ENCODE results near the gene MOGAT2. TPM values are rescaled to one million over a fixed set of nuclear protein-coding genes. Genes with fewer than 3 reads are reported as not detected.

MOGAT2 gene
- total and polyA plus RNA-seq, 2 of the 13 experiments (the other 11 are each of a cell fraction or from before 2014, with no cell fraction given): 27.2 to 27.8 TPM

GRCh38 chr11:75706260-75706729 is 11.3 kb upstream of the MOGAT2 start (continued):
- TF ChIP-seq KDM5B (CRISPR knock-in tag; IDR thresholded peaks at IDR 0.05; ENCODE audit: borderline replicate concordance) (peak; percentile 76; the same call in 1 of the 2 replicates), ZNF558 (CRISPR knock-in tag; IDR thresholded peaks at IDR 0.05; ENCODE audit: borderline replicate concordance) (no peak), NAIF1 (CRISPR knock-in tag; IDR thresholded peaks at IDR 0.05; ENCODE audit: borderline replicate concordance) (no peak), ZSCAN5A (CRISPR knock-in tag; IDR thresholded peaks at IDR 0.05; ENCODE audit: borderline replicate concordance) (no peak), ZNF101 (CRISPR knock-in tag; IDR thresholded peaks at IDR 0.05; ENCODE audit: borderline replicate concordance, low read depth) (no peak), RORA (CRISPR knock-in tag; IDR thresholded peaks at IDR 0.05) (no peak), BATF2 (CRISPR knock-in tag; IDR thresholded peaks at IDR 0.05) (no peak), ZNF646 (CRISPR knock-in tag; IDR thresholded peaks at IDR 0.05) (no peak), KLF16 (CRISPR knock-in tag; IDR thresholded peaks at IDR 0.05) (no peak), ZNF124 (CRISPR knock-in tag; IDR thresholded peaks at IDR 0.05) (no peak), SRF (IDR thresholded peaks at IDR 0.05; ENCODE audit: low read depth, low read length) (no peak), PHF8 (CRISPR knock-in tag; IDR thresholded peaks at IDR 0.05) (no peak; the same call in 1 of the 2 replicates), NFIC (IDR thresholded peaks at IDR 0.05; ENCODE audit: low read length) (no peak), SRSF9 (IDR thresholded peaks at IDR 0.05; ENCODE audit: borderline replicate concordance, insufficient read depth, low read depth, low read length, poor library complexity, severe bottlenecking) (no peak), ATF3 (CRISPR knock-in tag; IDR thresholded peaks at IDR 0.05) (no peak), ZBED4 (CRISPR knock-in tag; IDR thresholded peaks at IDR 0.05; ENCODE audit: borderline replicate concordance) (no peak), SCMH1 (CRISPR knock-in tag; IDR thresholded peaks at IDR 0.05; ENCODE audit: borderline replicate concordance) (no peak)
